ENCODE results near the gene TLE2. TPM values are rescaled to one million over a fixed set of nuclear protein-coding genes. Genes with fewer than 3 reads are reported as not detected.

Gene TLE2
- total and polyA plus RNA-seq, 9 of the 15 experiments (the other 6 are each of a cell fraction or from before 2014, with no cell fraction given) = 0.35 to 13.1 (median 6.2) TPM

DNA sequence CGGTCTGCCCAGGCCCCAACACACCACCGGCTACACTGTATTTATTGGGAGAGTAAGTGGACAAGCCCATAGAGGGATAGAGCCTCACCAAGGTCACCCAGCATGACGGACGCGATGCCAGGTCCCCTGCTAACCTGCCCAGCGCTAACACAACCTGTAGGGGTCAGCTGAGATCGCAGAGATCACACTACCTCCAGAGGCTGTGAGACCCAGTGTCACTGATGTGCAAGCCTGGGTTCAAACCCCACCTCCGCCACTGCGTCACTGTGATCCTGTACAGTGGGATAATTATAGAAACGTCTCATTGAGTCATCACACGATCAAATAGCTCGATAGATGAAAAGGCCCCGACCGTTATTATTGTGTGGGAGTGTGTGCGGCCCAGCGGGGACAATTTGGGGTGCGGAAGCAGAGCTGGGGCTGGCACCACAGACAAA is 10.6 kb upstream of the TLE2 start (continued):
- TF ChIP-seq MTA3 (IDR thresholded peaks at IDR 0.05; ENCODE audit: borderline replicate concordance) = no peak
- TF ChIP-seq, protein P1, sequence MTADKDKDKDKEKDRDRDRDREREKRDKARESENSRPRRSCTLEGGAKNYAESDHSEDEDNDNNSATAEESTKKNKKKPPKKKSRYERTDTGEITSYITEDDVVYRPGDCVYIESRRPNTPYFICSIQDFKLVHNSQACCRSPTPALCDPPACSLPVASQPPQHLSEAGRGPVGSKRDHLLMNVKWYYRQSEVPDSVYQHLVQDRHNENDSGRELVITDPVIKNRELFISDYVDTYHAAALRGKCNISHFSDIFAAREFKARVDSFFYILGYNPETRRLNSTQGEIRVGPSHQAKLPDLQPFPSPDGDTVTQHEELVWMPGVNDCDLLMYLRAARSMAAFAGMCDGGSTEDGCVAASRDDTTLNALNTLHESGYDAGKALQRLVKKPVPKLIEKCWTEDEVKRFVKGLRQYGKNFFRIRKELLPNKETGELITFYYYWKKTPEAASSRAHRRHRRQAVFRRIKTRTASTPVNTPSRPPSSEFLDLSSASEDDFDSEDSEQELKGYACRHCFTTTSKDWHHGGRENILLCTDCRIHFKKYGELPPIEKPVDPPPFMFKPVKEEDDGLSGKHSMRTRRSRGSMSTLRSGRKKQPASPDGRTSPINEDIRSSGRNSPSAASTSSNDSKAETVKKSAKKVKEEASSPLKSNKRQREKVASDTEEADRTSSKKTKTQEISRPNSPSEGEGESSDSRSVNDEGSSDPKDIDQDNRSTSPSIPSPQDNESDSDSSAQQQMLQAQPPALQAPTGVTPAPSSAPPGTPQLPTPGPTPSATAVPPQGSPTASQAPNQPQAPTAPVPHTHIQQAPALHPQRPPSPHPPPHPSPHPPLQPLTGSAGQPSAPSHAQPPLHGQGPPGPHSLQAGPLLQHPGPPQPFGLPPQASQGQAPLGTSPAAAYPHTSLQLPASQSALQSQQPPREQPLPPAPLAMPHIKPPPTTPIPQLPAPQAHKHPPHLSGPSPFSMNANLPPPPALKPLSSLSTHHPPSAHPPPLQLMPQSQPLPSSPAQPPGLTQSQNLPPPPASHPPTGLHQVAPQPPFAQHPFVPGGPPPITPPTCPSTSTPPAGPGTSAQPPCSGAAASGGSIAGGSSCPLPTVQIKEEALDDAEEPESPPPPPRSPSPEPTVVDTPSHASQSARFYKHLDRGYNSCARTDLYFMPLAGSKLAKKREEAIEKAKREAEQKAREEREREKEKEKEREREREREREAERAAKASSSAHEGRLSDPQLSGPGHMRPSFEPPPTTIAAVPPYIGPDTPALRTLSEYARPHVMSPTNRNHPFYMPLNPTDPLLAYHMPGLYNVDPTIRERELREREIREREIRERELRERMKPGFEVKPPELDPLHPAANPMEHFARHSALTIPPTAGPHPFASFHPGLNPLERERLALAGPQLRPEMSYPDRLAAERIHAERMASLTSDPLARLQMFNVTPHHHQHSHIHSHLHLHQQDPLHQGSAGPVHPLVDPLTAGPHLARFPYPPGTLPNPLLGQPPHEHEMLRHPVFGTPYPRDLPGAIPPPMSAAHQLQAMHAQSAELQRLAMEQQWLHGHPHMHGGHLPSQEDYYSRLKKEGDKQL (CRISPR knock-in tag; IDR thresholded peaks at IDR 0.05; ENCODE audit: borderline replicate concordance) = no peak
- no peak for TF ChIP-seq GABPB2 (CRISPR knock-in tag; conservative IDR thresholded peaks at IDR 0.05)
- TF ChIP-seq BHLHE40 (IDR thresholded peaks at IDR 0.05; ENCODE audit: low read length) = no peak
- TF ChIP-seq HIVEP1 (CRISPR knock-in tag; IDR thresholded peaks at IDR 0.05) = no peak
- no peak for TF ChIP-seq NFIC (IDR thresholded peaks at IDR 0.05)
- peak; percentile 30; the same call in 1 of the 2 replicates for TF ChIP-seq CREB1 (IDR thresholded peaks at IDR 0.05)
- TF ChIP-seq CREB1 (CRISPR knock-in tag; IDR thresholded peaks at IDR 0.05) = 0 out of 2 replicates have a peak, but pooled peaks have one; percentile 36
- TF ChIP-seq EP400 (IDR thresholded peaks at IDR 0.05) = peak; percentile 19; the same call in 1 of the 2 replicates
- peak; percentile 79; the same call in 1 of the 2 replicates for TF ChIP-seq MEF2D (tag; conservative IDR thresholded peaks at IDR 0.05; ENCODE audit: low read depth)
- TF ChIP-seq EGR1 (conservative IDR thresholded peaks at IDR 0.05) = 0 out of 2 replicates have a peak, but pooled peaks have one; percentile 16
- no peak for TF ChIP-seq ADNP (tag; IDR thresholded peaks at IDR 0.05)
- no peak for TF ChIP-seq POLR2AphosphoS2 (IDR thresholded peaks at IDR 0.05; ENCODE audit: low read length)
- TF ChIP-seq, protein P2, sequence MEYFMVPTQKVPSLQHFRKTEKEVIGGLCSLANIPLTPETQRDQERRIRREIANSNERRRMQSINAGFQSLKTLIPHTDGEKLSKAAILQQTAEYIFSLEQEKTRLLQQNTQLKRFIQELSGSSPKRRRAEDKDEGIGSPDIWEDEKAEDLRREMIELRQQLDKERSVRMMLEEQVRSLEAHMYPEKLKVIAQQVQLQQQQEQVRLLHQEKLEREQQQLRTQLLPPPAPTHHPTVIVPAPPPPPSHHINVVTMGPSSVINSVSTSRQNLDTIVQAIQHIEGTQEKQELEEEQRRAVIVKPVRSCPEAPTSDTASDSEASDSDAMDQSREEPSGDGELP (CRISPR knock-in tag; IDR thresholded peaks at IDR 0.05; ENCODE audit: borderline replicate concordance) = peak; percentile 49; the same call in 1 of the 2 replicates
- TF ChIP-seq SMAD2 (IDR thresholded peaks at IDR 0.05; ENCODE audit: low read depth, low read length) = no peak
- no peak for TF ChIP-seq NCOA6 (IDR thresholded peaks at IDR 0.05)
- TF ChIP-seq GTF2F1 (IDR thresholded peaks at IDR 0.05; ENCODE audit: low read depth, low read length) = no peak
- no peak for TF ChIP-seq ZNF134 (CRISPR knock-in tag; conservative IDR thresholded peaks at IDR 0.05)
- TF ChIP-seq SAFB (IDR thresholded peaks at IDR 0.05; ENCODE audit: borderline replicate concordance, low read depth, low read length) = no peak
- TF ChIP-seq ZNF239 (CRISPR knock-in tag; IDR thresholded peaks at IDR 0.05) = no peak
- TF ChIP-seq ETS2 (tag; IDR thresholded peaks at IDR 0.05; ENCODE audit: borderline replicate concordance, poor library complexity, severe bottlenecking) = no peak
- no peak for TF ChIP-seq ELF4 (CRISPR knock-in tag; IDR thresholded peaks at IDR 0.05)
